Measurements from ENCODE around the gene ZBED4.
"Not testable (repeated sequence)": the region's sequence is repeated elsewhere in the genome, so short reads cannot be mapped to it uniquely, and the experiment has no call there.

Gene ZBED4

GRCh38 chr22:49852898-49853894 lies at the start of gene ZBED4:
TSS of gene ZBED4 (plus strand) at chr22:49853844. CDS start at chr22:49883663, 29,819 bp downstream.
- peak; percentile 27 to 84 for DNase-seq

GRCh38 chr22:49807129-49807528 lies 46.5 kb upstream of the ZBED4 start:
- DNase-seq, result no peak

GRCh38 chr22:49807780-49808708 lies 45.6 kb upstream of the ZBED4 start:
- no peak for DNase-seq

GRCh38 chr22:49810363-49811019 lies 43.2 kb upstream of the ZBED4 start:
- DNase-seq, result no peak

- DNase-seq, result no peak
Observed at GRCh38 chr22:49811020-49811791, 42.4 kb upstream of the ZBED4 start.

- DNase-seq, result no peak
Observed at GRCh38 chr22:49812838-49813237, 40.8 kb upstream of the ZBED4 start.

- no peak for DNase-seq
Observed at GRCh38 chr22:49814164-49814686, 39.4 kb upstream of the ZBED4 start.

- no peak for DNase-seq
Observed at GRCh38 chr22:49814856-49815255, 38.8 kb upstream of the ZBED4 start.

GRCh38 chr22:49815641-49816091 lies 38.0 kb upstream of the ZBED4 start:
- no peak for DNase-seq

GRCh38 chr22:49817359-49817758 lies 36.3 kb upstream of the ZBED4 start:
- DNase-seq, result no peak

- DNase-seq, result no peak
Observed at GRCh38 chr22:49820984-49821383, 32.7 kb upstream of the ZBED4 start.

GRCh38 chr22:49821741-49822140 lies 31.9 kb upstream of the ZBED4 start:
- DNase-seq, result not testable (repeated sequence)

- DNase-seq, result no peak
Observed at GRCh38 chr22:49823289-49824045, 30.2 kb upstream of the ZBED4 start.

- no peak for DNase-seq
Observed at GRCh38 chr22:49824185-49824925, 29.3 kb upstream of the ZBED4 start.

GRCh38 chr22:49824936-49825335 lies 28.7 kb upstream of the ZBED4 start:
- no peak for DNase-seq

GRCh38 chr22:49825436-49825835 lies 28.2 kb upstream of the ZBED4 start:
- no peak for DNase-seq

- DNase-seq, result no peak
Observed at GRCh38 chr22:49825944-49826602, 27.6 kb upstream of the ZBED4 start.

- DNase-seq, result no peak
Observed at GRCh38 chr22:49826603-49827270, 26.9 kb upstream of the ZBED4 start.

GRCh38 chr22:49827271-49827852 lies 26.3 kb upstream of the ZBED4 start:
- no peak for DNase-seq
